Stimulated activated CD8-positive, alpha-beta memory T cell treated with anti-CD3 and anti-CD28 coated beads, Interleukin-2, amount 100 ng/mL, for 1 hour (primary cell): Measurements from ENCODE around the gene P3R3URF.

Experiments
- DNase-seq, 2 donors: peaks; one replicate each; pipeline ENCODE4 v3.0.0-alpha.2; 2020; ENCODE audit warnings: low read depth in 2 of 2

P3R3URF gene

GRCh38 chr1:46172321-46172720, 4.0 kb downstream of the P3R3URF start:
- no peak for DNase-seq

- DNase-seq: no peak
Observed at GRCh38 chr1:46171871-46172270, 4.4 kb downstream of the P3R3URF start.

GRCh38 chr1:46171351-46171750, 4.9 kb downstream of the P3R3URF start:
- no peak for DNase-seq

- DNase-seq: no peak
Observed at GRCh38 chr1:46169811-46170454, 6.4 kb downstream of the P3R3URF start.

GRCh38 chr1:46168477-46168876, 7.8 kb downstream of the P3R3URF start:
- no peak for DNase-seq

- peak in 1 of 2 donors; percentile 20 for DNase-seq
Observed at GRCh38 chr1:46166521-46167462, 9.5 kb downstream of the P3R3URF start.

- DNase-seq: no peak
Observed at GRCh38 chr1:46160212-46160611, 16.1 kb downstream of the P3R3URF start.

GRCh38 chr1:46159516-46159915, 16.8 kb downstream of the P3R3URF start:
- no peak for DNase-seq

- DNase-seq: no peak
Observed at GRCh38 chr1:46158312-46159281, 17.7 kb downstream of the P3R3URF start.

GRCh38 chr1:46157916-46158311, 18.4 kb downstream of the P3R3URF start:
- no peak for DNase-seq

GRCh38 chr1:46153732-46154131, 22.6 kb downstream of the P3R3URF start:
- DNase-seq: no peak

- no peak for DNase-seq
Observed at GRCh38 chr1:46153228-46153627, 23.1 kb downstream of the P3R3URF start.

- no peak for DNase-seq
Observed at GRCh38 chr1:46152016-46152415, 24.3 kb downstream of the P3R3URF start.

GRCh38 chr1:46150085-46150484, 26.2 kb downstream of the P3R3URF start:
- DNase-seq: no peak

GRCh38 chr1:46148318-46148717, 28.0 kb downstream of the P3R3URF start:
- no peak for DNase-seq

- no peak for DNase-seq
Observed at GRCh38 chr1:46137916-46138315, 38.4 kb downstream of the P3R3URF start.

- no peak for DNase-seq
Observed at GRCh38 chr1:46136711-46137110, 39.6 kb downstream of the P3R3URF start.

GRCh38 chr1:46134660-46135331, 41.5 kb downstream of the P3R3URF start:
- no peak for DNase-seq

- DNase-seq: no peak
Observed at GRCh38 chr1:46133781-46134350, 42.4 kb downstream of the P3R3URF start.

GRCh38 chr1:46133181-46133658, 43.1 kb downstream of the P3R3URF start:
- no peak for DNase-seq
